NCI-H187 treated with DMSO at 0.1 percent for 48 hours (cell line): Measurements from ENCODE around the gene SKIC8.
"Not testable (repeated sequence)": the region's sequence is repeated elsewhere in the genome, so short reads cannot be mapped to it uniquely, and the experiment has no call there.

Source experiments
- DNase-seq: peaks from one replicate; lab custom pipeline; 2025; lab: John Stamatoyannopoulos, UW

SKIC8 gene

GRCh38 chr15:78251136-78251535 is 48.3 kb downstream of the SKIC8 start:
- no peak for DNase-seq

GRCh38 chr15:78249131-78249530 is 50.3 kb downstream of the SKIC8 start:
- DNase-seq = no peak

GRCh38 chr15:78247911-78248310 is 51.5 kb downstream of the SKIC8 start:
- DNase-seq = no peak

- DNase-seq = not testable (repeated sequence)
Observed at GRCh38 chr15:78245976-78246620, 53.3 kb downstream of the SKIC8 start.

- DNase-seq = not testable (repeated sequence)
Observed at GRCh38 chr15:78245392-78245791, 54.0 kb downstream of the SKIC8 start.

- no peak for DNase-seq
Observed at GRCh38 chr15:78244893-78245292, 54.5 kb downstream of the SKIC8 start.

GRCh38 chr15:78244101-78244500 is 55.3 kb downstream of the SKIC8 start:
- no peak for DNase-seq

GRCh38 chr15:78243491-78243941 is 55.9 kb downstream of the SKIC8 start:
- DNase-seq = no peak

GRCh38 chr15:78243058-78243457 is 56.4 kb downstream of the SKIC8 start:
- no peak for DNase-seq

GRCh38 chr15:78242128-78242527 is 57.3 kb downstream of the SKIC8 start:
- no peak for DNase-seq

- no peak for DNase-seq
Observed at GRCh38 chr15:78241017-78241416, 58.4 kb downstream of the SKIC8 start.

GRCh38 chr15:78239811-78240210 is 59.6 kb downstream of the SKIC8 start:
- DNase-seq = no peak

- DNase-seq = no peak
Observed at GRCh38 chr15:78237146-78237545, 62.3 kb downstream of the SKIC8 start.

GRCh38 chr15:78236491-78236890 is 62.9 kb downstream of the SKIC8 start:
- DNase-seq = no peak

GRCh38 chr15:78234515-78235040 is 64.8 kb downstream of the SKIC8 start, which contains the start of gene ACSBG1:
TSS of gene ACSBG1 (minus strand) at chr15:78234565. CDS start at chr15:78234501, 64 bp downstream.
- DNase-seq = no peak

- DNase-seq = no peak
Observed at GRCh38 chr15:78233496-78233895, 65.9 kb downstream of the SKIC8 start.
